Stomach (tissue), 4 donors: ENCODE measurements around the gene HEPN1.

Experiments
- CTCF ChIP-seq, 7 experiments: fragments of 450-650 bp in 4 of 7; fragments of 200-600 bp in 3 of 7; sonication (generic) in 3 of 7; IDR thresholded peaks; one replicate each; pipeline ENCODE4 v1.5.1; 2016 to 2019; ENCODE audit warnings: antibody characterized with exemption in 7 of 7, control low read depth in 2 of 7, mild to moderate bottlenecking in 1 of 7
- EP300 ChIP-seq: sonication (generic); formaldehyde crosslinking; IDR thresholded peaks from one replicate; pipeline ENCODE4 v1.6.1; 2017; ENCODE audit warnings: antibody characterized with exemption
- POLR2A ChIP-seq, 4 donors: fragments of 450-650 bp; IDR thresholded peaks; one replicate each; pipeline ENCODE4 v1.6.1; 2016; ENCODE audit warnings: antibody characterized with exemption in 4 of 4, control low read depth in 2 of 4, mild to moderate bottlenecking in 1 of 4, moderate library complexity in 1 of 4
- POLR2AphosphoS5 ChIP-seq, 3 donors: sonication (generic); formaldehyde crosslinking; IDR thresholded peaks; one replicate each; pipeline ENCODE4 v1.6.1; 2016; ENCODE audit warnings: antibody characterized with exemption in 3 of 3

GRCh38 chr11:124874571-124875255 is 44.3 kb upstream of the HEPN1 start:
- no peak for TF ChIP-seq POLR2A (IDR thresholded peaks at IDR 0.05)
- TF ChIP-seq CTCF (IDR thresholded peaks at IDR 0.05) = no peak
- no peak for TF ChIP-seq POLR2AphosphoS5 (IDR thresholded peaks at IDR 0.05)
- no peak for TF ChIP-seq EP300
